SK-N-SH treated with all-trans-retinoic acid at 6 μM for 48 hours (cell line): ENCODE data around the gene BRSK1.

Source experiments
- ATAC-seq: fragments of 200-7000 bp; cut with Tn5 transposase; 3 replicates; pipeline ENCODE4 v1.9.1; 2020; ENCODE audit warnings: mild to moderate bottlenecking, moderate library complexity
- ARNTL ChIP-seq: fragments of 450-650 bp; formaldehyde crosslinking; IDR thresholded peaks from 2 replicates; pipeline ENCODE4 v1.5.0; 2020; ENCODE audit warnings: low read depth, mild to moderate bottlenecking, moderate library complexity, borderline replicate concordance
- BACH2 ChIP-seq: fragments of 250-450 bp; sonication (Bioruptor Pico); IDR thresholded peaks from 2 replicates; pipeline ENCODE4 v1.9.0; 2021; ENCODE audit warnings: mild to moderate bottlenecking, borderline replicate concordance
- CSDC2 ChIP-seq: fragments of 250-450 bp; sonication (Bioruptor Pico); IDR thresholded peaks from 2 replicates; pipeline ENCODE4 v1.5.0; 2020; ENCODE audit warnings: mild to moderate bottlenecking, moderate library complexity
- ESRRG ChIP-seq: fragments of 250-450 bp; sonication (Bioruptor Pico); IDR thresholded peaks from 2 replicates; pipeline ENCODE4 v1.6.1; 2021; ENCODE audit warnings: mild to moderate bottlenecking
- GLIS3 ChIP-seq: fragments of 250-450 bp; sonication (Bioruptor Pico); IDR thresholded peaks from 2 replicates; pipeline ENCODE4 v1.5.0; 2020; ENCODE audit warnings: mild to moderate bottlenecking, moderate library complexity
- ISL1 ChIP-seq: fragments of 250-450 bp; sonication (Bioruptor Pico); IDR thresholded peaks from 2 replicates; pipeline ENCODE4 v2.1.2; 2022; ENCODE audit warnings: mild to moderate bottlenecking, moderate library complexity
- RARB ChIP-seq: fragments of 250-450 bp; sonication (Bioruptor Pico); IDR thresholded peaks from 2 replicates; pipeline ENCODE4 v1.8.0; 2021; ENCODE audit warnings: mild to moderate bottlenecking, moderate library complexity
- SNAI2 ChIP-seq: fragments of 250-450 bp; sonication (Bioruptor Pico); IDR thresholded peaks from 2 replicates; pipeline ENCODE4 v1.5.0; 2020; ENCODE audit warnings: mild to moderate bottlenecking, moderate library complexity
- TCF4 ChIP-seq: fragments of 250-450 bp; sonication (Bioruptor Pico); IDR thresholded peaks from 2 replicates; pipeline ENCODE4 v1.8.0; 2021; ENCODE audit warnings: mild to moderate bottlenecking, moderate library complexity, borderline replicate concordance
- TOX ChIP-seq: fragments of 250-450 bp; sonication (Bioruptor Pico); IDR thresholded peaks from 2 replicates; pipeline ENCODE4 v1.8.0; 2021; ENCODE audit warnings: mild to moderate bottlenecking, moderate library complexity, borderline replicate concordance
- ZC3H10 ChIP-seq: fragments of 250-450 bp; sonication (Bioruptor Pico); IDR thresholded peaks from 2 replicates; pipeline ENCODE4 v1.5.1; 2021; ENCODE audit warnings: mild to moderate bottlenecking, moderate library complexity
- ZFP3 ChIP-seq: fragments of 250-450 bp; sonication (Bioruptor Pico); IDR thresholded peaks from 2 replicates; pipeline ENCODE4 v1.5.0; 2020; ENCODE audit warnings: mild to moderate bottlenecking, moderate library complexity
- ZFP30 ChIP-seq: fragments of 450-650 bp; formaldehyde crosslinking; IDR thresholded peaks from 2 replicates; pipeline ENCODE4 v1.5.0; 2022; ENCODE audit warnings: mild to moderate bottlenecking, moderate library complexity
- ZNF565 ChIP-seq: fragments of 450-650 bp; formaldehyde crosslinking; conservative IDR thresholded peaks from 2 replicates; pipeline ENCODE4 v1.5.0; 2020; ENCODE audit warnings: low read depth, mild to moderate bottlenecking, moderate library complexity
- ZNF70 ChIP-seq: fragments of 450-650 bp; formaldehyde crosslinking; IDR thresholded peaks from 2 replicates; pipeline ENCODE4 v1.5.0; 2020; ENCODE audit warnings: mild to moderate bottlenecking, moderate library complexity
- ZNF8 ChIP-seq: fragments of 450-650 bp; formaldehyde crosslinking; IDR thresholded peaks from 2 replicates; pipeline ENCODE4 v1.5.0; 2020; ENCODE audit warnings: mild to moderate bottlenecking, moderate library complexity
- TF ChIP-seq, protein P1 (sequence below): fragments of 250-450 bp; sonication (Bioruptor Pico); IDR thresholded peaks from 2 replicates; pipeline ENCODE4 v1.5.1; 2021; ENCODE audit warnings: mild to moderate bottlenecking, moderate library complexity
- TF ChIP-seq, protein P2 (sequence below): fragments of 250-450 bp; sonication (Bioruptor Pico); IDR thresholded peaks from 2 replicates; pipeline ENCODE4 v1.8.0; 2021; ENCODE audit warnings: low read depth, mild to moderate bottlenecking, moderate library complexity, borderline replicate concordance
- TF ChIP-seq, protein P3 (sequence below): fragments of 250-450 bp; sonication (Bioruptor Pico); IDR thresholded peaks from 2 replicates; pipeline ENCODE4 v1.5.1; 2020; ENCODE audit warnings: low read depth, mild to moderate bottlenecking, moderate library complexity
- TF ChIP-seq, protein P4 (sequence below): fragments of 250-450 bp; sonication (Bioruptor Pico); IDR thresholded peaks from 2 replicates; pipeline ENCODE4 v1.8.0; 2020; ENCODE audit warnings: mild to moderate bottlenecking, moderate library complexity, borderline replicate concordance

Gene BRSK1

DNA sequence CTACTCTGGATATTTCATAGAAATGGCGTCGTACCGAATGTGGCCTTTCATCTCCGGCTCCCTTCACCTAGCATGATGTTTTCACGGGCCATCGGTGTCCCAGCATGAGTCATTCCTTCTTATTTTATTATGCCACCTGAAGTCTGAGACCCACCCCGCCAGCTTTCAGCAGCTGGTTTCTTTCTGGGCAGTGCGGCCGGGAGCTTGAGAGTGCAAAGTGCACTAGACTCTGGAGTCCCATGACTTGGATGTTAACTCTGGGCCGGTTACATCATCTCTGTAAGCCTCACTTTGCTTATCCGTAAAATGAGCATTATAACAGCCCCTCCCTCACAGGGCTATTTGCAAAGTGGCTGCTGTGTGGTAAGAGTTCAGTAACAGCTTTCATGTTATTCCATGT, 50.1 kb downstream of the BRSK1 start:
- TF ChIP-seq ZC3H10 (CRISPR knock-in tag), result no peak
- no peak for TF ChIP-seq ZNF565 (CRISPR knock-in tag)
- no peak for TF ChIP-seq ZFP3
- TF ChIP-seq BACH2 (CRISPR knock-in tag), result no peak
- no peak for TF ChIP-seq ESRRG (CRISPR knock-in tag)
- TF ChIP-seq, protein P1, sequence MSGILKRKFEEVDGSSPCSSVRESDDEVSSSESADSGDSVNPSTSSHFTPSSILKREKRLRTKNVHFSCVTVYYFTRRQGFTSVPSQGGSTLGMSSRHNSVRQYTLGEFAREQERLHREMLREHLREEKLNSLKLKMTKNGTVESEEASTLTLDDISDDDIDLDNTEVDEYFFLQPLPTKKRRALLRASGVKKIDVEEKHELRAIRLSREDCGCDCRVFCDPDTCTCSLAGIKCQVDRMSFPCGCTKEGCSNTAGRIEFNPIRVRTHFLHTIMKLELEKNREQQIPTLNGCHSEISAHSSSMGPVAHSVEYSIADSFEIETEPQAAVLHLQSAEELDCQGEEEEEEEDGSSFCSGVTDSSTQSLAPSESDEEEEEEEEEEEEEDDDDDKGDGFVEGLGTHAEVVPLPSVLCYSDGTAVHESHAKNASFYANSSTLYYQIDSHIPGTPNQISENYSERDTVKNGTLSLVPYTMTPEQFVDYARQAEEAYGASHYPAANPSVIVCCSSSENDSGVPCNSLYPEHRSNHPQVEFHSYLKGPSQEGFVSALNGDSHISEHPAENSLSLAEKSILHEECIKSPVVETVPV (CRISPR knock-in tag), result no peak
- no peak for TF ChIP-seq SNAI2 (CRISPR knock-in tag)
- TF ChIP-seq CSDC2, result no peak
- no peak for TF ChIP-seq TOX (CRISPR knock-in tag)
- TF ChIP-seq ZNF70 (CRISPR knock-in tag), result no peak
- ATAC-seq, result no peak

DNA sequence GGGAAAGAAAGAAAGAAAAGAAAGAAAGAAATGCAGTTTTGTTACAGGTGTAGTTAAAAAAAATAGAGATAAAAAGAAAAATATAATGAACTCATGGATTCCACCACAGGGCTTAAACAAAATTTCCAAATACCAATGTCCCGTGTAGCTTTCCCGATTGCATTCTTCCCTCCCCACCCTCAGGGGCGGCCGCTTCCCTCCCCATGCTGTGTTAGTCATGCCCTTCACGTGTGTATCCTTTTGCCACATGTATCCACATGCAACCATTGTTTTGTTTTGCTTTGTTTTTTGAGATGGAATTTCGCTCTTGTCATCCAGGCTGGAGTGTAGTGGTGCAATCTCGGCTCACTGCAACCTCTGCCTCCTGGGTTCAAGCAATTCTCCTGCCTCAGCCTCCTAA, 52.3 kb downstream of the BRSK1 start:
- TF ChIP-seq, protein P2, sequence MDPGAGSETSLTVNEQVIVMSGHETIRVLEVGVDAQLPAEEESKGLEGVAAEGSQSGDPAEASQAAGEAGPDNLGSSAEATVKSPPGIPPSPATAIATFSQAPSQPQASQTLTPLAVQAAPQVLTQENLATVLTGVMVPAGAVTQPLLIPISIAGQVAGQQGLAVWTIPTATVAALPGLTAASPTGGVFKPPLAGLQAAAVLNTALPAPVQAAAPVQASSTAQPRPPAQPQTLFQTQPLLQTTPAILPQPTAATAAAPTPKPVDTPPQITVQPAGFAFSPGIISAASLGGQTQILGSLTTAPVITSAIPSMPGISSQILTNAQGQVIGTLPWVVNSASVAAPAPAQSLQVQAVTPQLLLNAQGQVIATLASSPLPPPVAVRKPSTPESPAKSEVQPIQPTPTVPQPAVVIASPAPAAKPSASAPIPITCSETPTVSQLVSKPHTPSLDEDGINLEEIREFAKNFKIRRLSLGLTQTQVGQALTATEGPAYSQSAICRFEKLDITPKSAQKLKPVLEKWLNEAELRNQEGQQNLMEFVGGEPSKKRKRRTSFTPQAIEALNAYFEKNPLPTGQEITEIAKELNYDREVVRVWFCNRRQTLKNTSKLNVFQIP, result no peak
- TF ChIP-seq RARB (CRISPR knock-in tag) (no peak), ISL1 (no peak), ESRRG (CRISPR knock-in tag) (no peak), CSDC2 (no peak), ZC3H10 (CRISPR knock-in tag) (no peak), GLIS3 (CRISPR knock-in tag) (no peak), BACH2 (CRISPR knock-in tag) (no peak), TOX (CRISPR knock-in tag) (no peak), SNAI2 (CRISPR knock-in tag) (no peak), ZNF70 (CRISPR knock-in tag) (no peak), ZNF8 (CRISPR knock-in tag) (no peak), ARNTL (CRISPR knock-in tag) (no peak), ZFP30 (no peak), ZNF565 (CRISPR knock-in tag) (no peak)
- TF ChIP-seq, protein P3, sequence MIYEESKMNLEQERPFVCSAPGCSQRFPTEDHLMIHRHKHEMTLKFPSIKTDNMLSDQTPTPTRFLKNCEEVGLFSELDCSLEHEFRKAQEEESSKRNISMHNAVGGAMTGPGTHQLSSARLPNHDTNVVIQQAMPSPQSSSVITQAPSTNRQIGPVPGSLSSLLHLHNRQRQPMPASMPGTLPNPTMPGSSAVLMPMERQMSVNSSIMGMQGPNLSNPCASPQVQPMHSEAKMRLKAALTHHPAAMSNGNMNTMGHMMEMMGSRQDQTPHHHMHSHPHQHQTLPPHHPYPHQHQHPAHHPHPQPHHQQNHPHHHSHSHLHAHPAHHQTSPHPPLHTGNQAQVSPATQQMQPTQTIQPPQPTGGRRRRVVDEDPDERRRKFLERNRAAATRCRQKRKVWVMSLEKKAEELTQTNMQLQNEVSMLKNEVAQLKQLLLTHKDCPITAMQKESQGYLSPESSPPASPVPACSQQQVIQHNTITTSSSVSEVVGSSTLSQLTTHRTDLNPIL (CRISPR knock-in tag), result no peak
- TF ChIP-seq, protein P1 (CRISPR knock-in tag), result no peak
- TF ChIP-seq, protein P4, sequence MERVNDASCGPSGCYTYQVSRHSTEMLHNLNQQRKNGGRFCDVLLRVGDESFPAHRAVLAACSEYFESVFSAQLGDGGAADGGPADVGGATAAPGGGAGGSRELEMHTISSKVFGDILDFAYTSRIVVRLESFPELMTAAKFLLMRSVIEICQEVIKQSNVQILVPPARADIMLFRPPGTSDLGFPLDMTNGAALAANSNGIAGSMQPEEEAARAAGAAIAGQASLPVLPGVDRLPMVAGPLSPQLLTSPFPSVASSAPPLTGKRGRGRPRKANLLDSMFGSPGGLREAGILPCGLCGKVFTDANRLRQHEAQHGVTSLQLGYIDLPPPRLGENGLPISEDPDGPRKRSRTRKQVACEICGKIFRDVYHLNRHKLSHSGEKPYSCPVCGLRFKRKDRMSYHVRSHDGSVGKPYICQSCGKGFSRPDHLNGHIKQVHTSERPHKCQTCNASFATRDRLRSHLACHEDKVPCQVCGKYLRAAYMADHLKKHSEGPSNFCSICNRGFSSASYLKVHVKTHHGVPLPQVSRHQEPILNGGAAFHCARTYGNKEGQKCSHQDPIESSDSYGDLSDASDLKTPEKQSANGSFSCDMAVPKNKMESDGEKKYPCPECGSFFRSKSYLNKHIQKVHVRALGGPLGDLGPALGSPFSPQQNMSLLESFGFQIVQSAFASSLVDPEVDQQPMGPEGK (CRISPR knock-in tag), result no peak
- TF ChIP-seq, all 23 proteins: peak for 0
- no peak for ATAC-seq

DNA sequence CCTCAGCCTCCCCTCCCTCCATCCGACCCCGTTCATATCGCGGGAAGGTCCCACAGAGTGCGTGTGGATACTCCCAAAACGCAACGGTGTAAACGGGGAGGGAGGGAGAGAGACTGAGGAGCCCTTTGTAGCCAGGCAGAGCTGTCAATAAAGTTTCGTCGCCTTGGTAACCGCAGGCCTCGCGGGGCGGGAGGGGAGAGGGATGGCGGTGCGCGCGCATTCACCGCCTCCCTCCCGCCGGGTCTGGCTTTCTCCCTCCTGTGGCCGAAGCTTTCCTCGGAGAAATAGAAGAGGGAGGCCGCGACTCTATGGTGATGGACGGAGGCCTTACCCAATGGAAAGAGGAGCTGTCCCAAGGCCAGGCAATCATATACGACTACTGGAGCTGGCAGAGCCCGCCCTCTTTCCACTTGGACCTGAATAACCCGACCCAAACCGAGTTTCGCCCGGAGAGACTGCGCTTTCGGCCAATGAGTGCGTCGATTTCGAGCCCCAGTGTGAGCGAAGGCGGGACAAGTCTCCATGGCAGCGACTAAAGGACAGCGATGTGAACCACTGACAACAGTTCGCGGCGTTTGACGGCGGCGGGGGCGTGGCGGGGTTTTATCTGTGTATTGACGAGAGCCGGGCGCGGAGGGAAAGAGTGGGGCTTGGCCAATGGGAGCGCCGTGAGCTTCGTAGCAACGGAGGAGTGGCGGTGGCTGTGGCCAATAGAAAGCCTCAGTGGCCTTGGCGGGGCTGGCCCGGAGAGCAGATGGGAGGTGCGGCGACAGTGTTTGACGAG, 55.5 kb downstream of the BRSK1 start, which contains the start of gene KMT5C:
KMT5C (plus strand) TSS at position 772 of the 784 bp plus-strand sequence. CDS start 2,061 bp downstream, outside the sequence.
- no peak for TF ChIP-seq ZFP30
- TF ChIP-seq ZC3H10 (CRISPR knock-in tag), result no peak
- no peak for TF ChIP-seq TCF4 (CRISPR knock-in tag)
- TF ChIP-seq, protein P2, result no peak
- TF ChIP-seq ZNF8 (CRISPR knock-in tag), result no peak
- TF ChIP-seq SNAI2 (CRISPR knock-in tag), result no peak
- TF ChIP-seq CSDC2, result no peak
- peak; percentile 92 for ATAC-seq
